Activated B cell treated with CpG ODN at 0.5 μM for 24 hours (primary cell): ENCODE measurements around the gene GBP7. TPM values are rescaled to one million over a fixed set of nuclear protein-coding genes. Genes with fewer than 3 reads are reported as not detected.

Experiments used
- ATAC-seq: fragments of 200-7000 bp; cut with Tn5 transposase; one replicate; pipeline ENCODE4 v1.10.0; 2021; ENCODE audit warnings: low read depth, mild to moderate bottlenecking, moderate library complexity
- CTCF ChIA-PET: fragments of 350-600 bp; sonication (Branson Sonifier 250); formaldehyde crosslinking; loops from one replicate; lab custom pipeline; 2021; ENCODE audit warnings: antibody characterized with exemption; lab: Charles Lee
- POLR2A ChIA-PET: fragments of 350-600 bp; sonication (Branson Sonifier 250); formaldehyde crosslinking; loops from one replicate; lab custom pipeline; 2021; ENCODE audit warnings: antibody characterized with exemption; lab: Charles Lee
- DNase-seq: peaks from one replicate; pipeline ENCODE4 v3.0.0; 2022
- H3K27ac Mint-ChIP-seq: one replicate; pipeline ENCODE4 v1.8.0; 2020; ENCODE audit warnings: mixed read lengths
- H3K27me3 Mint-ChIP-seq: one replicate; pipeline ENCODE4 v1.8.0; 2021; ENCODE audit warnings: mixed read lengths
- H3K36me3 Mint-ChIP-seq: one replicate; pipeline ENCODE4 v1.8.0; 2021; ENCODE audit warnings: low read depth, mixed read lengths
- H3K4me1 Mint-ChIP-seq: one replicate; pipeline ENCODE4 v1.8.0; 2021; ENCODE audit warnings: mixed read lengths
- H3K4me3 Mint-ChIP-seq: one replicate; pipeline ENCODE4 v1.8.0; 2020; ENCODE audit warnings: mild to moderate bottlenecking, mixed read lengths
- H3K9me3 Mint-ChIP-seq: one replicate; pipeline ENCODE4 v1.8.0; 2020; ENCODE audit warnings: mixed read lengths
- intact Hi-C: fragments of 100-400 bp; cut with micrococcal nuclease; formaldehyde crosslinking; loops from one replicate; pipeline ENCODE4 v1.15.1; 2024
- total RNA-seq: library from RNA; stranded (reverse); gene quantifications from 2 replicates; pipeline ENCODE4 v1.2.3, GENCODE V29; 2022
- TF ChIP-seq, protein P1 (sequence below): fragments of 200-600 bp; IDR thresholded peaks from one replicate; pipeline ENCODE4 v1.8.0; 2022; ENCODE audit warnings: antibody characterized with exemption, mild to moderate bottlenecking

GBP7 gene
- total RNA-seq, 1 donor from 2014 or later = not detected

- POLR2A ChIA-PET = no interaction called here
- no peaks in the 10 kb centered on the region for H3K27me3 Mint-ChIP-seq
- no peak overlapping the region for H3K27ac Mint-ChIP-seq
- CTCF ChIA-PET = no interaction called here
- DNase-seq = no peak
- TF ChIP-seq, protein P1, sequence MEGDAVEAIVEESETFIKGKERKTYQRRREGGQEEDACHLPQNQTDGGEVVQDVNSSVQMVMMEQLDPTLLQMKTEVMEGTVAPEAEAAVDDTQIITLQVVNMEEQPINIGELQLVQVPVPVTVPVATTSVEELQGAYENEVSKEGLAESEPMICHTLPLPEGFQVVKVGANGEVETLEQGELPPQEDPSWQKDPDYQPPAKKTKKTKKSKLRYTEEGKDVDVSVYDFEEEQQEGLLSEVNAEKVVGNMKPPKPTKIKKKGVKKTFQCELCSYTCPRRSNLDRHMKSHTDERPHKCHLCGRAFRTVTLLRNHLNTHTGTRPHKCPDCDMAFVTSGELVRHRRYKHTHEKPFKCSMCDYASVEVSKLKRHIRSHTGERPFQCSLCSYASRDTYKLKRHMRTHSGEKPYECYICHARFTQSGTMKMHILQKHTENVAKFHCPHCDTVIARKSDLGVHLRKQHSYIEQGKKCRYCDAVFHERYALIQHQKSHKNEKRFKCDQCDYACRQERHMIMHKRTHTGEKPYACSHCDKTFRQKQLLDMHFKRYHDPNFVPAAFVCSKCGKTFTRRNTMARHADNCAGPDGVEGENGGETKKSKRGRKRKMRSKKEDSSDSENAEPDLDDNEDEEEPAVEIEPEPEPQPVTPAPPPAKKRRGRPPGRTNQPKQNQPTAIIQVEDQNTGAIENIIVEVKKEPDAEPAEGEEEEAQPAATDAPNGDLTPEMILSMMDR = no peak
- no peaks in the 10 kb centered on the region for H3K36me3 Mint-ChIP-seq
- intact Hi-C loops = no loop called here
- no peaks in the 10 kb centered on the region for H3K9me3 Mint-ChIP-seq
- no peak for ATAC-seq
- no peak overlapping the region for H3K4me3 Mint-ChIP-seq
- H3K4me1 Mint-ChIP-seq = no peaks in the 10 kb centered on the region
These were observed 27.8 kb downstream of the GBP7 start for GRCh38 chr1:89147678-89148658.

- Mint-ChIP-seq H3K36me3 (no peaks in the 10 kb centered on the region), H3K9me3 (no peaks in the 10 kb centered on the region), H3K27me3 (no peaks in the 10 kb centered on the region), H3K27ac (no peak overlapping the region), H3K4me3 (no peak overlapping the region), H3K4me1 (no peaks in the 10 kb centered on the region)
- ATAC-seq (no peak), DNase-seq (no peak)
- CTCF ChIA-PET = no interaction called here
- TF ChIP-seq, protein P1 = no peak
- intact Hi-C loops = no loop called here
- POLR2A ChIA-PET = no interaction called here
These were observed 29.1 kb downstream of the GBP7 start for GRCh38 chr1:89146721-89147120.

- TF ChIP-seq, protein P1 = no peak
- H3K27me3 Mint-ChIP-seq = no peaks in the 10 kb centered on the region
- no peak for DNase-seq
- intact Hi-C loops = no loop called here
- no peak overlapping the region for H3K27ac Mint-ChIP-seq
- no peaks in the 10 kb centered on the region for H3K4me1 Mint-ChIP-seq
- no peak overlapping the region for H3K4me3 Mint-ChIP-seq
- no peaks in the 10 kb centered on the region for H3K9me3 Mint-ChIP-seq
- ATAC-seq = no peak
- no peaks in the 10 kb centered on the region for H3K36me3 Mint-ChIP-seq
- ChIA-PET POLR2A (no interaction called here), CTCF (no interaction called here)
These were observed 32.3 kb downstream of the GBP7 start for GRCh38 chr1:89143484-89143883.

GRCh38 chr1:89142160-89142559 lies 33.6 kb downstream of the GBP7 start:
- no peak for DNase-seq
- Mint-ChIP-seq H3K36me3 (no peaks in the 10 kb centered on the region), H3K27me3 (no peaks in the 10 kb centered on the region), H3K27ac (no peak overlapping the region), H3K9me3 (no peaks in the 10 kb centered on the region), H3K4me1 (no peaks in the 10 kb centered on the region), H3K4me3 (no peak overlapping the region)
- ChIA-PET CTCF (no interaction called here), POLR2A (no interaction called here)
- TF ChIP-seq, protein P1 = no peak
- ATAC-seq = no peak
- intact Hi-C loops = no loop called here

DNA sequence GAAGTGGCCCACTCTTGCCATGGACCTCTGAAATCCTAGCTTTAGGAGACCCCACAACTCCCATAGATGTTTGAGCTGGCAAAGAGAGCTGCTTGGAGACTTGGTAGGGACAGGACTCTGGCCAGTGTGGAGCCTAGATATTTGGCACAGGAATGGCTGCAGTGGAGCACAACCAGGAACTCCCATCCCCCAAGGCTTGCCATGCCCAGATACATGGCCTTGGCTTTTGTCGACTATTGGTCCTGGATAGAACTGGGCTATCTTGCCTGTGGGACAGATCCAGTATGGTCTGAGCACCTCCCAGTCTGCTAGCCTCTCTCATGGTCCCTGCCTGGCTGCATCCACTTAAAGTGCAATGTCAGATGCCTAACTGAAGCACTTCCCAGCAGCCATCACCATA lies 42.1 kb downstream of the GBP7 start:
- ChIA-PET CTCF (no interaction called here), POLR2A (no interaction called here)
- DNase-seq = no peak
- no peak overlapping the region for H3K27ac Mint-ChIP-seq
- no peak overlapping the region for H3K4me3 Mint-ChIP-seq
- no peaks in the 10 kb centered on the region for H3K36me3 Mint-ChIP-seq
- H3K9me3 Mint-ChIP-seq = no peaks in the 10 kb centered on the region
- H3K4me1 Mint-ChIP-seq = peaks cover 15% of the 10 kb centered on the region
- TF ChIP-seq, protein P1 = no peak
- H3K27me3 Mint-ChIP-seq = peaks cover 4% of the 10 kb centered on the region
- intact Hi-C loops = no loop called here
- ATAC-seq = no peak
